ENCODE measurements around the gene ZNF668. TPM values are rescaled to one million over a fixed set of nuclear protein-coding genes. Genes with fewer than 3 reads are reported as not detected.

Gene ZNF668
- 6.9 TPM for polyA plus RNA-seq (2013, experiment 1 of 2)
- polyA plus RNA-seq (2013, experiment 2 of 2) = 7.3 TPM

GRCh38 chr16:31073970-31074813, at the start of gene ZNF668, which contains the start of gene ZNF646:
Gene ZNF668 (minus strand): TSS chr16:31074240. CDS start chr16:31064459, 9,781 bp downstream.
Gene ZNF646 (plus strand): TSS chr16:31074422. CDS start chr16:31076325, 1,903 bp downstream.
- Histone ChIP-seq H3K14ac (ENCODE audit: low read length) (peak within 1 kb of the TSS; percentile 65), H3K4me2 (ENCODE audit: insufficient read depth, low read length, poor library complexity, severe bottlenecking) (peak within 1 kb of the TSS; percentile 92), H3K4me3 (ENCODE audit: low read length in 2 of 2) (peak within 1 kb of the TSS; percentile 80 to 91), H2BK120ac (ENCODE audit: low read depth, low read length) (no peak within 1 kb of the TSS), H2BK12ac (ENCODE audit: low read length) (no peak within 1 kb of the TSS), H3K27me3 (ENCODE audit: control insufficient read depth in 3 of 3, insufficient read depth in 3 of 3, low read depth in 1 of 3, low read length in 3 of 3) (no peaks in the 10 kb centered on the region), H3K4ac (ENCODE audit: low read length) (no peak within 1 kb of the TSS), H2BK5ac (ENCODE audit: low read length) (peak within 1 kb of the TSS; percentile 95), H3K4me1 (ENCODE audit: control insufficient read depth in 2 of 2, insufficient read depth in 1 of 2, low read depth in 1 of 2, low read length in 2 of 2) (peaks cover 4 to 7% of the 10 kb centered on the region in 2 donors), H3K9me3 (replicated peaks in 1 of 2; ENCODE audit: control insufficient read depth in 2 of 2, insufficient read depth in 1 of 2, low read depth in 1 of 2, low read length in 2 of 2) (no peaks in the 10 kb centered on the region), H3K27ac (replicated peaks; ENCODE audit: low read length) (peak within 1 kb of the TSS; percentile 93), H2AFZ (ENCODE audit: low read length) (peak within 1 kb of the TSS; percentile 96), H3K79me1 (ENCODE audit: low read depth, low read length) (peaks cover 16% of the 10 kb centered on the region), H3K18ac (ENCODE audit: low read length) (peak within 1 kb of the TSS; percentile 99), H4K91ac (ENCODE audit: low read depth, low read length, poor library complexity) (no peak within 1 kb of the TSS), H4K8ac (ENCODE audit: low read depth, low read length) (no peak within 1 kb of the TSS), H3K23ac (ENCODE audit: low read depth, low read length, poor library complexity) (peak within 1 kb of the TSS; percentile 16), H2BK15ac (ENCODE audit: low read length) (peak within 1 kb of the TSS; percentile 2), H3K36me3 (replicated peaks in 1 of 2; ENCODE audit: control insufficient read depth in 2 of 2, insufficient read depth in 2 of 2, low read length in 2 of 2) (peaks cover 31 to 36% of the 10 kb centered on the region in 2 donors), H2AK5ac (ENCODE audit: low read depth, low read length) (no peak within 1 kb of the TSS), H3K9ac (ENCODE audit: low read depth, low read length, poor library complexity) (peak within 1 kb of the TSS; percentile 95)
- no CpG with 5 or more reads among the region's 48 CpGs for WGBS, 2 donors (ENCODE audit: extremely low coverage in 2 of 2, insufficient read length in 2 of 2, insufficient replicate concordance in 1 of 2)
- peak; percentile 97 for DNase-seq (ENCODE audit: low spot score)

GRCh38 chr16:31120129-31120528, 46.1 kb upstream of the ZNF668 start:
- Histone ChIP-seq H2BK5ac (ENCODE audit: low read length) (no peak overlapping the region), H3K9me3 (replicated peaks in 1 of 2; ENCODE audit: control insufficient read depth in 2 of 2, insufficient read depth in 1 of 2, low read depth in 1 of 2, low read length in 2 of 2) (no peaks in the 10 kb centered on the region), H3K4me1 (ENCODE audit: control insufficient read depth in 2 of 2, insufficient read depth in 1 of 2, low read depth in 1 of 2, low read length in 2 of 2) (peaks cover 3 to 5% of the 10 kb centered on the region in 2 donors), H3K27ac (replicated peaks; ENCODE audit: low read length) (no peak overlapping the region), H3K9ac (ENCODE audit: low read depth, low read length, poor library complexity) (no peak overlapping the region), H3K4ac (ENCODE audit: low read length) (no peak overlapping the region), H3K4me2 (ENCODE audit: insufficient read depth, low read length, poor library complexity, severe bottlenecking) (no peak overlapping the region), H3K23ac (ENCODE audit: low read depth, low read length, poor library complexity) (no peak overlapping the region), H4K8ac (ENCODE audit: low read depth, low read length) (no peak overlapping the region), H4K91ac (ENCODE audit: low read depth, low read length, poor library complexity) (no peak overlapping the region), H3K79me1 (ENCODE audit: low read depth, low read length) (peaks cover 7% of the 10 kb centered on the region), H3K27me3 (ENCODE audit: control insufficient read depth in 3 of 3, insufficient read depth in 3 of 3, low read depth in 1 of 3, low read length in 3 of 3) (no peaks in the 10 kb centered on the region), H3K18ac (ENCODE audit: low read length) (no peak overlapping the region), H2BK15ac (ENCODE audit: low read length) (no peak overlapping the region), H3K4me3 (ENCODE audit: low read length in 2 of 2) (no peak overlapping the region), H2AK5ac (ENCODE audit: low read depth, low read length) (no peak overlapping the region), H3K14ac (ENCODE audit: low read length) (no peak overlapping the region), H2BK120ac (ENCODE audit: low read depth, low read length) (no peak overlapping the region), H3K36me3 (replicated peaks in 1 of 2; ENCODE audit: control insufficient read depth in 2 of 2, insufficient read depth in 2 of 2, low read length in 2 of 2) (peaks cover 22 to 59% of the 10 kb centered on the region in 2 donors), H2BK12ac (ENCODE audit: low read length) (no peak overlapping the region), H2AFZ (ENCODE audit: low read length) (no peak overlapping the region)
- DNase-seq (ENCODE audit: low spot score) = no peak
- WGBS, 2 donors (ENCODE audit: extremely low coverage in 2 of 2, insufficient read length in 2 of 2, insufficient replicate concordance in 1 of 2) = no CpG with 5 or more reads among the region's 16 CpGs

GRCh38 chr16:31118223-31119155, 44.4 kb upstream of the ZNF668 start:
- Histone ChIP-seq H2AK5ac (ENCODE audit: low read depth, low read length) (no peak overlapping the region), H2BK12ac (ENCODE audit: low read length) (no peak overlapping the region), H3K4me1 (ENCODE audit: control insufficient read depth in 2 of 2, insufficient read depth in 1 of 2, low read depth in 1 of 2, low read length in 2 of 2) (peaks cover 3 to 5% of the 10 kb centered on the region in 2 donors), H3K4me3 (ENCODE audit: low read length in 2 of 2) (peak overlapping the region; percentile 70 to 82), H4K8ac (ENCODE audit: low read depth, low read length) (no peak overlapping the region), H4K91ac (ENCODE audit: low read depth, low read length, poor library complexity) (no peak overlapping the region), H3K9ac (ENCODE audit: low read depth, low read length, poor library complexity) (peak overlapping the region; percentile 64), H2BK15ac (ENCODE audit: low read length) (no peak overlapping the region), H2BK5ac (ENCODE audit: low read length) (no peak overlapping the region), H3K27ac (replicated peaks; ENCODE audit: low read length) (no peak overlapping the region), H3K14ac (ENCODE audit: low read length) (no peak overlapping the region), H2BK120ac (ENCODE audit: low read depth, low read length) (no peak overlapping the region), H3K79me1 (ENCODE audit: low read depth, low read length) (peaks cover 7% of the 10 kb centered on the region), H3K18ac (ENCODE audit: low read length) (no peak overlapping the region), H3K4ac (ENCODE audit: low read length) (no peak overlapping the region), H3K36me3 (replicated peaks in 1 of 2; ENCODE audit: control insufficient read depth in 2 of 2, insufficient read depth in 2 of 2, low read length in 2 of 2) (peaks cover 23 to 49% of the 10 kb centered on the region in 2 donors), H2AFZ (ENCODE audit: low read length) (peak overlapping the region; percentile 64), H3K4me2 (ENCODE audit: insufficient read depth, low read length, poor library complexity, severe bottlenecking) (peak overlapping the region; percentile 82), H3K27me3 (ENCODE audit: control insufficient read depth in 3 of 3, insufficient read depth in 3 of 3, low read depth in 1 of 3, low read length in 3 of 3) (no peaks in the 10 kb centered on the region), H3K23ac (ENCODE audit: low read depth, low read length, poor library complexity) (no peak overlapping the region), H3K9me3 (replicated peaks in 1 of 2; ENCODE audit: control insufficient read depth in 2 of 2, insufficient read depth in 1 of 2, low read depth in 1 of 2, low read length in 2 of 2) (no peaks in the 10 kb centered on the region)
- no peak for DNase-seq (ENCODE audit: low spot score)
- WGBS, 2 donors (ENCODE audit: extremely low coverage in 2 of 2, insufficient read length in 2 of 2, insufficient replicate concordance in 1 of 2) = no CpG with 5 or more reads among the region's 9 CpGs

All from neuronal stem cell (in vitro differentiated cells).